Bone marrow (tissue), 2 donors: ENCODE measurements around the gene INSYN2B.
A peak's percentile ranks its signal among the peaks of the same experiment; 100 is the strongest.

Experiments used
- DNase-seq, 2 donors: peaks; one replicate each; lab custom pipeline; 2025; lab: John Stamatoyannopoulos, UW

INSYN2B gene

DNA sequence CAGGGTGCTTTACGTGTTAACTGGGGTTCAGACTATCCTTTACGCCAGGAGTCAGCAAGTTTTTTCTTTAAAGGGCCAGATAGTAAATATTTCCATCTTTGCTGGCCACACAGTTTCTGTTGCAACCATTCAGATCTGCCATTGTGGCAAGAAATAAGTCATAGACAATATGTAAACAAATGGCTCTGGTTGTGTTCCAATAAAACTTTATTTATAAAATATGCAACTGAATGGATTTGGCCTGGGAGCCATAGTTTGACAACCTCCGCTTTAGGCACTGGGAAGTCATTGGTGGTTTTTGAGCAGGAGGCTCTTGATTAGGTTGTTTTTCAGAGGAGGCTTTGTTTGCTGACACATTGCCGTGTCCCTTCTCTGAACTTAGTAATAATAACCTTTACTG, 90.7 kb downstream of the INSYN2B start:
- no peak for DNase-seq

DNA sequence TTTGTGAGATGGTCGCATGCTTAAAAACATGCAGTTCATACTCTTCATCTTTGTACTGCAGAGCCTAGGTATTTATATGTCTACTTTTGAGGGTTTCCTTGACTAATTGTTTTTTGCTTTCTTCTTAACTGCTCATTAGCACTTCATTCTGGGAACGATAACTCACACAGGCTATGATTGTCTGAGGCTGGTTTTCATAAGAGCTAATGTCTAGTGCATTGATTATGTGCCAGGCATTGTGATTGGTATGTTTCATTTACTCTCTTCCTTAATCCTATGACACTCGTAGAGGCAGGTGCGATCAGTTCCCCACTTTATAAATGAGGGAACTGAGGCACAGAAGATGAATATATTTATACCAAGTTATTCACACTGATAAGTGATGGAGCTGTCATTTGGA, 93.6 kb downstream of the INSYN2B start:
- no peak for DNase-seq

DNA sequence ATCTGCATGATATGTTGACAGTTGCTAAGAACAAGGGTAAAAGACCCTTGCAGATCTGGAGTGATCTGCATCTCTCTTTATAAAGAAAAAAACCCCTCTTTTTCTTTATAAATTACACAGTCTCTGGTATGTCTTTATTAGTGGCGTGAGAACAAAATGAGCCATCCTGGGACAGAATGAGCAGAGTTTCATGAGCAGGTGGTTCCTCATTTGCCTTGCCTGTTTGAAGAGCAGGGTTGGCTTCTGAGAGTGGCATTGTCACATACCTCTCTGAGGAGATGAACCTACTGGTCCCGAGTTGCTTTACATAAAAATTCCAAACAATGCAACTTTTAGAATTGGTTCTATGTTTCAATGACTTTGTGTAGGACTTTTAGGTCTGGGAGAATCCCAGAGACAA, 94.3 kb downstream of the INSYN2B start:
- DNase-seq: no peak

DNA sequence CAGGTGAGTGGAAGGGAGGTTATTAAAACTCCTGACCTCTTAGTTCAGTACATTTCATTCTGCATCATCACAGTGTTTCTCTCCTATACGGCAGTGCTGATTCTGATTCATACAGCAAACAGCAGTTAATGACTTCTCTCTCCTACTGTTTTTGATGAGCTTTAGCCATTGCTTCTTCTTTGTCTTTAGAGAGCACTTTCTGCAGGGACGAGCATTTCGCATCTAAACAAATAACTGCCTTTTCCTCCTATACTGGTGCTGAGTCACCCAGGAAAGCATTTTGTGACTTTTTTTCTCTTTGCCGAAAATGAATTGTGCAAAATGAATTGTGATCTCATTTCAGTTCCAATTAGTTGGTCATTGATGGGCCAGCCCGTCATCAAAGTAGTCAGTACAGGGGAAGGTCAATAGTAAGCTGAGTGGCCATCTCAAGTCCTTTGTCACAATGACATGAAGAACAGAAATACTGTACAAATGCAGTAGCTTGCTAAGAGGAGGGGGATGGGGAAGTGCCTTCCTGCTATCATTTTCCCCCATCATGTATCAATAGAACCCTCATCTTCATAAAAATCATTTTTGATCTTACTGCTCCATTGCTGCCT, 98.5 kb downstream of the INSYN2B start:
- DNase-seq: no peak

DNA sequence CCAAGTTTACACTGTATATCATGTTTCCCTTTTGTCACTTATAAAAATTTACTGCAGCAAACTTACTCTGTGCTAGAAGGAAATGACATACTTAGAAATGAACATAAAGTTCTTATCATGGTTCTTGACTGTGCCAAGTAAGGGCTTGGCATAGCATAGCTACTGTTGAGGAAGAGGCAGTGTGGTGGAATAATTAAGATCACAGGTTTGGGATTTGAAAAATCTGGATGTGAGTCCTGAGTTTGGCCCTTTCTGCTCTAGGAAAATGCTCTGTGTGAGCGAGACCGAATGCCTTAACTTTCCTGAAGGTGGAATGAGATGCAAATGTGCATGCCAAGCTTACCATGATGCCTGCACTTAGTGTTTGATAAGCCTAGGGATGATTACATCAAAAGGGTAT, 99.5 kb downstream of the INSYN2B start:
- no peak for DNase-seq

DNA sequence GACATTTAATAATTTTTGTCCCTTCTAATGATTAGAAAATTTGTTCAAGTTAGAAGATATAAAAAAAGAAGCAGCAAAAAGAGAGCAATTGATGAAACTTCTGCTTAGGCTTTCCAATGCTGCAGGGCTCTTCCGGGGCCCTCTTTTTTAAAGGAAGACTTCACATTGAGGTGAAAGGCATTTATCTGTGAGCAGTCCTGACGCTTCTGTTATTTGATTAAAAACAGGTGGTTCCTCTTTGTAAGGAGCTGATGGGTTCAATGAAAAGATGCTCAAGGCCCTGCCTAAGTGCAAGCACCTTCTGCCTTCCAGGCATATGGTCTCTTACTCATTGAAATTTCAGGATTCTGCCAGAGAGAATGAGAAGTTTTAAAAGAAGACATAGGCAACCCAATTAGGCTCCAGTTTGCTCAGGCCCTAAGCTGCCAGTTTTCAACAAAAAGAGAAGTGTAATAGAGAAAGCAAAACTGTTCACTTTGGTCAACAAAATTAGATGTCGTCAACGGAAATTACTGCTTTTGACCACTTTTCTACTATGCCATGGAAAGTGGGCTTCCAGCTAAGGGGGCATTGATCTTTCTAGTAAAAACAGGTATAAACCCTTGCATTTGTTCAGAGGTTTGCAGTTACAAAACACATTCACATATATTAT, 100.2 kb downstream of the INSYN2B start:
- no peak for DNase-seq

DNA sequence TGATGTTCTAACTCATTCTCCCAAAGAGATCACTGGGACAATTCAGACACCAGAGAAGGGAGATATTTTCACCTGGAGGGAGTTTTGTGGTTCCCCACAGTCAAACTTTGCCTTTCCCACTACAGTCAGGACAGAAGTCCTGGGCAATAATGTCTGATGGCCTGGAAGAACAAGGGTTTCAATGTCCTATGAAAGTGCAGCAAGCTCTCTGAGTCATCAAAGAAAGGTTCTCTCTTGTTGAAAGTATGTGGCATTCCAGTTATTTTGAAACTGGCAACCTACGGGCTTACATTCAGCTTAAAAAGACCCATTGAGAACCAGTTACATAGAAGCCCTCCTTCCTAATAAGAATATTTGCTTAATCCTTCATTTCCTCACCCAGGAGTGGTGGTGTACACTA, 103.9 kb downstream of the INSYN2B start:
- no peak for DNase-seq

DNA sequence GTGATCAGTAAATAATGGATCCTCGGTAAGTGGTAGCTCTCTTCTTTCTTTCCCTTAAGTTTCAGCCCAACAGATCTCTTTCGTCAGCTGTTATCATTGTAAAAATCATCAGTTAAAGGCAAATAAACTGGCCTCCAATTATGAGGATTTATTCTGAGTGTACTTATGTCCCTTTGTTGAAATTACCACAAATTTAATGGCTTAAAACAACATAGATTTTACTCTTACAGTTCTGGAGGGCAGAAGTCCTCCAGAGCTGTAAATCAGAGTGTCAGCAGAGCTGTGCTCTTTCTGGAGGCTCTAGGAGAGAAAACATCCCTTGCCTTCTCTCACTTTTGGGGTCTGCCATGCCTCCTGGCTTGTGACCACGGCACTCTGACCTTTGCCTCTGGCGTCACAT, 104.6 kb downstream of the INSYN2B start:
- DNase-seq: no peak

DNA sequence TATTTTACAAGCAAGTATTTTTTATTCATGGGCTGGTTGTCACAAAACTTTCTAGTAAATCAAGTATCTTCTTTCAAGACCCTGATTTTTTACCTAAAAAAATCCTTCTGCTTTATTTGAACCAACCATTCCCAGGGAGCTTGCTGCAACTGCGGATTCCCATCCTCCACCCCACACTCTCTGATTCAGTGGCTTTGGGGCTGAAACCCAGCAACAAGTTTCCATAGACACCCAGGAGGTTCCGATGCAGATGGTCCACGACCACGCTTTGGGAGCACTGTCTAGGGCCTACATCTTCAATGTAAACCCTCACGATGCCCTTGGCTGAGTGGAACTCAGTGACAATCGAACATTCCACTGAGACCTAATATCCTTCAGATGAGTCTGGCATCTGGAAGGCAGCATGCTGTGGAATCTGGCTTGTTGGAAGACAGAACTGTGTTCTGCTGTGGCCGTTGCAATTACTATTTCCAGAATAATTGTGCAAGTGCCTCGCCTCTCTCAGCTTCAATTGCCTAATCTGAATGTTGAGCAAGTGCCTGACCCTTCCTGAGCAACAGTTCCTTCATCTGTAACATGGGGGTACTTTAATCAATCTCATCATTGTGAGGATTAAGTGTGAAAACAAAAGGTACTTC, 105.1 kb downstream of the INSYN2B start:
- DNase-seq: peak in 1 of 2 donors; percentile 45

DNA sequence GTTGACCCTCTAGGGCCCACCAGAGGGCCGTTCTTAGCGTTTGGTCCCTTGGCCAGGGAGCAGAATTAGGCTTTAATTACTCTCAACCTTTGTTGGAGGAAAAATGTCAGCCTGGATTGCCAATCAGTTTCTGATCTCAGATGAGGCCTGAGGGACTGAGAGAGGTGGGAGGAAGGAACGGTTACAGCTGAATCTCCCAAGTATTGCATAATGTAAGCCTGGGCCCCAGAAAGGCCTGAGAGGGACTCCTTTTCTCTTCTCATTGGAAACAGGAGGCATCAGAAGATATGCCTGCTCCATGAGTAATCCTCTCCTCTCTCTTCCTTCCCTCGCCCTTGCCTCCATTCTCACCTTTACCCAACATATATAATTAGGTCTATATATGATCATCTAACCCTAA, 105.7 kb downstream of the INSYN2B start:
- DNase-seq: no peak

DNA sequence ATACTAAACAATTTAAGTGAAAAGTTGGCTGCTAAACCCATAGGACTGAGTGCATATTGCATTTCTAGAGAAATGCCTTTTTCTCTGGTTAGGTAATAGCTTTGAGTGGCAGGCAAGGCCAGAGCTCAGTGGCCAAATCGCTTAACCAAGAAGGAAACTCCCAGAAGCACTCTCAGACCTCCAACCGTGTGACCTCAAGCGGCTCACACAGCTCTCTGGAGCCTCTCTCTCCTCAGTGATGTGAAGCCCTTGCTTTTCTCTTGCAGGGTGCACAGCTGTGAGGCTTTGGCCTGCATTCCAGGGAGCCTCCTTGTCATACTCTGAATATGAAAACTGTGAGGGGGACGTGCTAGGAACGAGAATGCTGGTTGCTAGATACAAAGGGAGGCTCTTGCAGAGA, 106.7 kb downstream of the INSYN2B start:
- DNase-seq: no peak

DNA sequence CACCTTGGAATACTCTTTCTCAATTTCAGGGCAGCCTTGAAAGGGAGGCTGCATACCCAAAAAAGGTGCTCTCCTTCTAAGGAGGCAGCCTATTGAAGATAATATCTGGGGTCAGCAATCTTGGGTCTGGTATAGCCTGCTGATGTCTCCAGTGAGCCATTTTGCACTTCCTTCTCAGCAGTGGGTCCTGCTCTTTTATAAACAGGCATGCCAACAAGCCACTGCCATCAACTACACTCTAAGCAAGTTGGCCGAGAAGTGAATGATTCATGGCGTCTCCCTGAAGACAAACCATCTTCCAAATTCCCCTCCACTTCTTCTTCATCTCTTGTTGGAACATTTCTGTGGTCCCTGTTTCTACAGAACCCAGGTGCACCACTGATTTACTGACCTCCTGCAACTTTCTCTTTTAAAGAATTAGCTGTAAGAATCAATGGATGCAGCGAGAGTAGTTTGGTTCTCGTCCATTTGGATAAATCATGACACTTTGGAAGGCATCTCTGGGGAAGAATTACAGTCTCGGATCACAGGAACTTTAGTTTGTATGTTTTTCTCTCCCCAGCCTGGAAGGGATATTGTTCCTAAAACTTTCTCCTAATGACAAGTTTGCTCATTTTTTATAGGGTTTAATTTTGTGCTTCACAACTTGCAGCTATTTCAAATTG, 108.3 kb downstream of the INSYN2B start:
- no peak for DNase-seq

DNA sequence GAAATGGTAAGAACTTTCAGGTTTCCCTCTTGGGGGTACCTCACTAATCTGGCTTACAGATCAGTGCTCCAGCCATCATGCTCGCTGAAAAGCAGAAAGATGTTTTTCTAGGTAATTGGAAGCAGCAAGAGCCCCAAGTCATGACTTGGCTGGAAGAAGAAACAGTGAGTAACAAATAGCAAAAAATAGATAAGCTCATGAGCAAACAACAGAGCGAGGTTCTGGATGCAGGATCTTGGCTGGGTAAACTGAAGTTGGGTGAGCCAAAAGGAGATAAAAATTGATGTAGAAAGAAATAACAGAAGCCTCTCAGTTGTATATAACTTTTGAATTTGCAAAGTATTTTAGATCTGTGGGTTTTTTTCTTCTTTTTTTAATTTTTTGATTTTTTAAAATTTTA, 110.1 kb downstream of the INSYN2B start:
- no peak for DNase-seq

DNA sequence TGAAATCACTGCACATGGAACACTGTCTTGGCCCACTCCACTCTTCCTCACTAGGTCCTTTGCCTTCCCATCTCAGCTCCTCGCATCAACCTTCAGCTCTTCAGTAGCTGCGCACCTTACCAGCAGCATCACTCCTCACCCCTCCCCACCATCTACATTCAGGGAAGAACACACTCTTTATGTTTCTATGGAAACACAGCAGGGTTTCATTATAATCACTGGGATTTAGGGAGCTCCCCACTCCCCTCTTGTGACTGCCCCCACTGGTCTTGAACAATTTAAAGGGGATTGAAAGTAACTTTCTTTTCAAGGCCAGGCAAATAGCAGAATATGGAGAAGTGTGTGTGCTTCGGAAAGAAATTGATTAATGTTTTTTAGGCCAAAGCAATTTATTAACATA, 111.2 kb downstream of the INSYN2B start:
- DNase-seq: no peak

DNA sequence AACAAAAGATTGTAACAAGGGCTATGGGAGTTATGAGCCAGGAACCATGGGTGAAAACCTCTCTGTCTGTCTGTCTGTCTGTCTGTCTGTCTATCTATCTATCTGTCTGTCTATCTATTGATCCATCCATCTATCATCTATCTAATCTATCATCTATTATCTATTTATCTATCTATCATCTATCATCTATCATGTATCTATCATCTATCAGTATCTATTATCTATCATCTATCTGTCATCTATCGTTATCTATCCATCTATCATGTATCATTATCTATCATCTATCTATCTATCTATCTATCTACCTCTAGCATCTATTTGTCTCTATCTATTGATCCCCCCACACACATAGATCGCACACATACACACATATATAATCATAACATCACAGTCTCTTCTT, 112.9 kb downstream of the INSYN2B start:
- DNase-seq: no peak

DNA sequence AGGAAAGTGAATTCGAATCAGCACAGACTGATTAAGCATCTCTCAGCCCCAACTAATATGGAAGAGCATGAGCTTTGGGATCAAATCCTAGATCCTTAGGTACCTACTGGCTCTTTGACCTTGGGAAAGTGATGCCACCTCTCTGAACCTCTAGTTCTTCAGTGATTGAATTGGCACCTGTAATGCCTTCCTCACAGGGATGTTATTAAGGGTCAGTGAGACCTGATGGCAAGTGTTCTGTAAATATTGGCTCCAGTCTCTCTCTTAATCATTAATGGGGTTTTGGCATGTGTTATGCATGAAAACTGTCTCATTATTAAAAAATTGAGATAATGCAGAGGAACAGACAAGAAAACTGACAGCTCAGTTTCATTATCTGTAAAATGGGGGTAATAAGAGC, 115.8 kb downstream of the INSYN2B start:
- no peak for DNase-seq

DNA sequence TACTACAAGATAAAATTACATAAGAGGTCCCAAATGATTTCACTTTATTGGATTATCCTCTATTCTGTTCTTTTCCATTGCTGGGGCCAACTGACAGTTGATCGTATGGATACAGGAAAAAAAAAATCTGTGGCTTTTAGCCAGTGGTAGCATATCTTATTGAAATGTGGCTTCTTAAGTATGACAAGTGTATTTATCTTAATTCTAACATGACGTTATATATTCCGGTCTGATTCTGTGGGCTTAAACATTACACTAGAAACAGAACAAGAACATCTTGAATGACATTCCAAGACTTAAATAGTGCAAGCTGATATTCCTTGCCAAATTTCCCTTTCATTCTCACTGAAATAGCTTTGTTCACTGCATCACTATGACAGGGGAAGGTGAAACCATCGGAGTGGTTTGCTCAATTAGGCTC, 117.9 kb downstream of the INSYN2B start:
- no peak for DNase-seq

DNA sequence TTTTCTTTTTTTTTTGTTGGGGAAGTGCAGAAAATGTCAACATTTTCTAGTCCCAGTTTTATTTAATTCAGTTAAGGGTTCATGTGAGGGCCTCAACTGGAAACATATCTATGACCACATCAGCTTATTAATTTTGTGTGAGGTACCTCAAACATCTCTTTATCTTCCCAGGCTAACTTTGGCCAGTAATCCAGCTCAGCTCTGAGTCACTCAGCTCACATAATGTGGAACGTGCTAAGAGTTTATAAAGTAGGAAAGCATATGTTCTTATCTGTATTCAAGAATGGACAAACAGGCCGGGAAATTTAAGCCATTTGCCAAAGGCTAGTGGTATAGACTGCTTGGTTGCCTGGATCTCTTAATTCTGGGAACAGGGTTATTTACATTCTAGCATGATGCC, 118.4 kb downstream of the INSYN2B start:
- DNase-seq: no peak

DNA sequence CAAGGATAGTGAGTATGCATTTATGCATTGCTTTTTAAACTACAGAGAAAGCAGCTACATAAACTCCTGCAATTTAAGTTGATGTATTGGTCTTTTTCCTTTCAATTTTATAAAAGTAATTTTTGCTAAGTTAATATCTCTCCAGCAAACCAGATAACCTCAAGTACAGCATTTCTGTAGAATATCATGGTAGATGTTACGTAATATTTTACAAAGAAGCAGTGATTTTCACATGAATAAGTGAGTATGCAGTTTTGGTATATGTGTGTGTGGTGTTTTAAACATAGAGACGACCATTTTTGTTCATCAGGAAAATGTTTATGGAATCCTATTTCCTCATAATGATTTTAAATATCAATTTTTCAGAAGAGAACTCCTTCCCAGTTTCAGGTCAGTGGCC, 118.9 kb downstream of the INSYN2B start:
- no peak for DNase-seq

DNA sequence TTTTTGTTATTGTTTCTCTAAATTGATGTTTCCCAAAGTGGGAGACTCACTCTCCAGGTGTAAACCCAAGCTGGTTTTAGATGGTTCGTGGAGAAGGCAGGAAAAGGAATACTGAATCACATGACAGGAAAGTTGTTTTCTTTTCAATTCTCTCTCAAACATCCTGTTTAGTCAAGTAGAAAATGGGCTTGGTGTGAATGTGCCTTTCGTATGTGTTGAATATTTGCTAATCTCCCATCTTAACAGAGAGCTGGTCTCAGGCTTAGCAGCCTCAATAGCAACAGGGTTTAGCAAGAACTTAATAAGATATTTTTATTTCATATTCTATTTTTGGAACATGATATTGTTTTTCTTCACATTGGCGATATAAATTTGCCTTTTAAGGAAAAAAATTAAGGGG, 119.7 kb downstream of the INSYN2B start:
- DNase-seq: no peak

DNA sequence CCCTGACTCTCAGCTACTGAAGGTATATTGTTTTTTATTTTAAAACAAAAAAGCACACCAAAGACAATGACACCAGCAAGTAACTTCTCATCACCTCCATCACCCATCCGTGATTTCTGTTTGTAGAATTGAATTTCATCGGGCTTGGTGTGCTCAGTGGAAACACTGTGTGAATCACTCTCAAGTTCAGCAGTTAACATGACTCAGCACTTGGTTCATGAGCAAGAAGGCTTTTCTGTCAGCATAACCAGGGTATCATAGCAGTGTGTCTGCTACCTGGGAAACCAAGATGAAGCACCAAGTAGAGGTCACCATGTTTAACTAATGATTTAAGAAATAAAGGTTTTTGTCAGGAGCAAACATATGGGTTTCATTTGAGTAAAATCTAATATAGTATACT, 123.7 kb downstream of the INSYN2B start:
- DNase-seq: peak in 1 of 2 donors; percentile 3

DNA sequence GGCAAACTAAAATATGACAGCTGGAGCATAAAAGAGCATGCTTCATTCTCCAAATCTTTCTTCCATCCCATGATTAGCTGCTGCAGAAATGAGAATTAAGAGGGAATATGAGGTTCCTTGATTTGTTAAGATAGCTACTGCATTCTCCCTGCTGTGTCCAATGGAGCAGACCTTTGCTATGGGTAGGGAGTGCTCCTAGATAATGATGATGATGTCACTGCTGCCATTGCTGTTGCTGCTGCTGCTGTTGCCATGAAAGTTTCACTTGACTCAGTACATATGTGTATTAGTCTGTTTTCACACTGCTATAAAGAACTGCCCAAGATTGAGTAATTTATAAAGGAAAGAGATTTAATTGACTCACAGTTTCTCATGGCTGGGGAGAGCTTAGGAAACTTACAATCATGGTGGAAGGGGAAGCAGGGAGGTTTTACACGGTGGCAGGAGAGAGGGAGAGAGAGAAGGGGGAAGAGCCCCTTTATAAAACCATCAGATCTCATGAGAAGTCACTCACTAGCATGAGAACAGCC, 128.9 kb downstream of the INSYN2B start:
- no peak for DNase-seq

DNA sequence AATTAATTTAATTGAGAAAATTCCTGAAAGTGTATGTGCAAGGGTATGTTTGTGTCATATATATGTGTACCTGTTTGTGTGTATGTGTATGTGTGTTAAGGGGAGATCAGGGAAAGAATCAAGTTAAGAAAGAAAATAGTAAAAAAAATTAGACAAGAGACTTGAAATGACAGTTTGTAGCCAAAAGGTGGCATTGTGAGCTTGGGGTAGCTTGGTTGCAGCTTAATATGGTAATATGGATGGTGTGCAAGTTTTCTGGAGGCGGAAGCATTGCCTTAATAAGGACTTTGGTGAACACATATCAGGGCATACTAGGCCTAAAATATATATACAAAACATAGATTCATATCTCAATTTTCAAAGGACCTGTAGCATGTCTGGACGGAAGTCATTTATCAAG, 129.9 kb downstream of the INSYN2B start:
- no peak for DNase-seq
